ENCODE data around the gene SLC5A11. TPM values are rescaled to one million over a fixed set of nuclear protein-coding genes. Genes with fewer than 3 reads are reported as not detected.

The SLC5A11 gene, protein sequence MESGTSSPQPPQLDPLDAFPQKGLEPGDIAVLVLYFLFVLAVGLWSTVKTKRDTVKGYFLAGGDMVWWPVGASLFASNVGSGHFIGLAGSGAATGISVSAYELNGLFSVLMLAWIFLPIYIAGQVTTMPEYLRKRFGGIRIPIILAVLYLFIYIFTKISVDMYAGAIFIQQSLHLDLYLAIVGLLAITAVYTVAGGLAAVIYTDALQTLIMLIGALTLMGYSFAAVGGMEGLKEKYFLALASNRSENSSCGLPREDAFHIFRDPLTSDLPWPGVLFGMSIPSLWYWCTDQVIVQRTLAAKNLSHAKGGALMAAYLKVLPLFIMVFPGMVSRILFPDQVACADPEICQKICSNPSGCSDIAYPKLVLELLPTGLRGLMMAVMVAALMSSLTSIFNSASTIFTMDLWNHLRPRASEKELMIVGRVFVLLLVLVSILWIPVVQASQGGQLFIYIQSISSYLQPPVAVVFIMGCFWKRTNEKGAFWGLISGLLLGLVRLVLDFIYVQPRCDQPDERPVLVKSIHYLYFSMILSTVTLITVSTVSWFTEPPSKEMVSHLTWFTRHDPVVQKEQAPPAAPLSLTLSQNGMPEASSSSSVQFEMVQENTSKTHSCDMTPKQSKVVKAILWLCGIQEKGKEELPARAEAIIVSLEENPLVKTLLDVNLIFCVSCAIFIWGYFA
- under 0.01 TPM in 1 of 2 replicates, not detected in the other for total RNA-seq

DNA sequence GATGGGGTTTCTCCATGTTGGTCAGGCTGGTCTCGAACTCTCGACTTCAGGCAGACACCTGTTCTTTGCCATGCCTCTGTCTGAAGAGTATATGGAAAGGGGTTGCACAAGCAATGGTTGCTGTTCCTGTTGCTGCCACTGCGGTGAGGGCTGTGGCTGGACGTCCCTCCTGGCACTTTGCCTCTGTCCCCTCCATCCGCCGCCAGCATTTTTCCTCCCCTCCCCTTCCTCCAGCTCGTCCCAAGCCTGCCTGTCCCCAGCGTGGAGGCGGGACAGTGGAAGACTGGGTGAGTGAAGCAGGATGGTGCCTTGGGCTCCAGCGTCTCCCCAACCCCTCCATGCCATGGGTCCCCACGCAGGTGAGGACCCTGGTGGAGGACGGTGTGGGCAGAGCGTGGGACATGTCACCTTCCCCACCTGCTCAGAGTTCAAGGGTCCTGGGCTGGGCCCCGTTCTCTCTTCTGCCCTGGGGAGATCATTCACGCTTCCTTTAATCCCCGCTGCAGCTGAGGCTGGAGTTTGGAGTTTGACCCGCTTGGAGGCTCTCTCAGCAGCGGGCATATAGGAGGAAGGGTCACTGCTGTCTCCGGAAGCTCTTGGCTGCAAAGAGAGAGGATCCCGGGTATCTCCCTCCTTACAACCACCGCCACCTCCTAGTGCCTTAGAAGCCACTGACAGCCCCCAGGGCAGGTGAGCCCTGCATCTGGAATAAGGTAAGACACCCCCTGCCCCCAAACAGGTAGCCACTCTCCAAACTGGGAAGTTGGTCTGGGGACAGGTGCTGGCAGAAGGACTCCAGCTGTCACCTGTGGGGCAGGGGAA is at the start of gene SLC5A11:
Gene SLC5A11, plus strand, starts transcription at position 238 of the 822 bp plus-strand sequence. CDS start 12,681 bp downstream, outside the sequence.

Other genes starting within 250 kb of the SLC5A11 start
- gene TNRC6A, start 116.3 kb upstream of the SLC5A11 start, total RNA-seq, result 27.6 and 28.6 TPM in 2 replicates
- 31.3 and 35.4 TPM in 2 replicates for gene ARHGAP17, start 169.4 kb downstream of the SLC5A11 start, total RNA-seq

All from epithelial cell of umbilical artery (primary cell).